Osteoblast (primary cell): ENCODE data around the gene ABHD13. TPM values are rescaled to one million over a fixed set of nuclear protein-coding genes. Genes with fewer than 3 reads are reported as not detected.

Source experiments
- DNase-seq: peaks from one replicate; pipeline ENCODE4 v3.0.0; 2011; ENCODE audit warnings: low spot score, mixed read lengths; ENCODE audit not compliant: insufficient read length; ENCODE audit errors: missing footprints
- H2AFZ ChIP-seq: 2 replicates; pipeline ENCODE4 v1.6.0; 2011; ENCODE audit warnings: mild to moderate bottlenecking, low read length
- H3K27ac ChIP-seq: 2 replicates; pipeline ENCODE4 v1.5.1; 2011; ENCODE audit warnings: mild to moderate bottlenecking, low read depth, low read length, moderate library complexity
- H3K27me3 ChIP-seq: 2 replicates; pipeline ENCODE4 v1.6.0; 2012; ENCODE audit warnings: mild to moderate bottlenecking, control low read depth, inconsistent platforms, low read length, moderate library complexity; ENCODE audit not compliant: insufficient read depth
- H3K36me3 ChIP-seq: 2 replicates; pipeline ENCODE4 v1.5.1; 2011; ENCODE audit warnings: mild to moderate bottlenecking, low read length, control low read depth, moderate library complexity; ENCODE audit not compliant: insufficient read depth
- H3K4me1 ChIP-seq: 2 replicates; pipeline ENCODE4 v1.5.1; 2011; ENCODE audit warnings: mild to moderate bottlenecking, low read length, control low read depth, moderate library complexity; ENCODE audit not compliant: insufficient read depth
- H3K4me2 ChIP-seq: 2 replicates; pipeline ENCODE4 v1.6.0; 2011; ENCODE audit warnings: mild to moderate bottlenecking, low read length; ENCODE audit not compliant: insufficient read depth
- H3K4me3 ChIP-seq: fragments of 200-600 bp; sonication (generic); 3 replicates; pipeline ENCODE4 v1.5.1; 2012; ENCODE audit warnings: mild to moderate bottlenecking, low read length, inconsistent platforms; ENCODE audit not compliant: insufficient read depth
- H3K79me2 ChIP-seq: 2 replicates; pipeline ENCODE4 v1.6.0; 2012; ENCODE audit warnings: mild to moderate bottlenecking, low read length, control low read depth, inconsistent platforms; ENCODE audit not compliant: insufficient read depth
- H3K9me3 ChIP-seq: 2 replicates; pipeline ENCODE4 v1.5.1; 2011; ENCODE audit warnings: low read depth, low read length, control low read depth
- H4K20me1 ChIP-seq: 2 replicates; pipeline ENCODE4 v1.6.0; 2012; ENCODE audit warnings: mild to moderate bottlenecking, low read length, control low read depth; ENCODE audit not compliant: insufficient read depth
- CTCF ChIP-seq: IDR thresholded peaks from 2 replicates; pipeline ENCODE4 v1.5.1; 2011; ENCODE audit warnings: mild to moderate bottlenecking, low read depth, low read length, moderate library complexity; ENCODE audit errors: extremely low read depth
- total RNA-seq: library from RNA; depleted of rRNA; stranded (reverse); fragments of >200 nt; gene quantifications from 2 replicates; pipeline ENCODE4 v1.2.3, GENCODE V29; 2012

The ABHD13 gene
- total RNA-seq, 1 donor = 8.7 TPM

- Histone ChIP-seq H3K27me3 (no peaks in the 10 kb centered on the region), H3K27ac (no peak overlapping the region), H4K20me1 (no peaks in the 10 kb centered on the region), H2AFZ (no peak overlapping the region), H3K36me3 (no peaks in the 10 kb centered on the region), H3K4me1 (no peaks in the 10 kb centered on the region), H3K9me3 (no peaks in the 10 kb centered on the region), H3K4me2 (no peak overlapping the region), H3K4me3 (no peak overlapping the region), H3K79me2 (no peaks in the 10 kb centered on the region)
- TF ChIP-seq CTCF = no peak
- no peak for DNase-seq
These were observed 35.5 kb upstream of the ABHD13 start for GRCh38 chr13:108182652-108183051.

GRCh38 chr13:108185223-108185622, 33.0 kb upstream of the ABHD13 start:
- TF ChIP-seq CTCF = no peak
- H3K27ac ChIP-seq = no peak overlapping the region
- no peaks in the 10 kb centered on the region for H3K27me3 ChIP-seq

GRCh38 chr13:108188260-108188659, 29.9 kb upstream of the ABHD13 start:
- Histone ChIP-seq H4K20me1 (no peaks in the 10 kb centered on the region), H3K4me3 (no peak overlapping the region), H3K27me3 (no peaks in the 10 kb centered on the region), H3K36me3 (no peaks in the 10 kb centered on the region), H3K27ac (no peak overlapping the region), H3K4me2 (no peak overlapping the region), H3K4me1 (no peaks in the 10 kb centered on the region), H3K9me3 (no peaks in the 10 kb centered on the region), H3K79me2 (no peaks in the 10 kb centered on the region), H2AFZ (no peak overlapping the region)
- TF ChIP-seq CTCF = no peak
- no peak for DNase-seq

More at GRCh38 chr13:108185223-108185622, 33.0 kb upstream of the ABHD13 start:
- Histone ChIP-seq H3K9me3 (no peaks in the 10 kb centered on the region), H3K79me2 (no peaks in the 10 kb centered on the region), H2AFZ (no peak overlapping the region), H3K4me2 (no peak overlapping the region), H3K36me3 (no peaks in the 10 kb centered on the region), H3K4me1 (no peaks in the 10 kb centered on the region), H4K20me1 (no peaks in the 10 kb centered on the region), H3K4me3 (no peak overlapping the region)
- no peak for DNase-seq

GRCh38 chr13:108190897-108191296, 27.3 kb upstream of the ABHD13 start:
- Histone ChIP-seq H3K9me3 (peaks cover 6% of the 10 kb centered on the region), H3K79me2 (no peaks in the 10 kb centered on the region), H3K27ac (no peak overlapping the region), H3K36me3 (no peaks in the 10 kb centered on the region), H2AFZ (no peak overlapping the region), H4K20me1 (no peaks in the 10 kb centered on the region), H3K4me2 (no peak overlapping the region), H3K4me3 (no peak overlapping the region), H3K4me1 (no peaks in the 10 kb centered on the region), H3K27me3 (no peaks in the 10 kb centered on the region)
- DNase-seq = no peak
- TF ChIP-seq CTCF = no peak
